LNCaP clone FGC (cell line): ENCODE measurements around the gene FRMD1.

ENCODE experiments used
- DNase-seq: peaks from one replicate; pipeline ENCODE4 v3.0.0-alpha.2; 2011; ENCODE audit warnings: low read depth
- H3K4me3 ChIP-seq: 2 replicates; pipeline ENCODE4 v1.5.1; 2011; ENCODE audit warnings: mild to moderate bottlenecking, low read depth, low read length, control low read depth
- TF ChIP-seq, protein P1 (sequence below): IDR thresholded peaks from 2 replicates; pipeline ENCODE4 v1.5.1; 2012; ENCODE audit warnings: mild to moderate bottlenecking; ENCODE audit not compliant: control insufficient read depth, insufficient read depth; ENCODE audit errors: extremely low read depth

FRMD1 gene

DNA sequence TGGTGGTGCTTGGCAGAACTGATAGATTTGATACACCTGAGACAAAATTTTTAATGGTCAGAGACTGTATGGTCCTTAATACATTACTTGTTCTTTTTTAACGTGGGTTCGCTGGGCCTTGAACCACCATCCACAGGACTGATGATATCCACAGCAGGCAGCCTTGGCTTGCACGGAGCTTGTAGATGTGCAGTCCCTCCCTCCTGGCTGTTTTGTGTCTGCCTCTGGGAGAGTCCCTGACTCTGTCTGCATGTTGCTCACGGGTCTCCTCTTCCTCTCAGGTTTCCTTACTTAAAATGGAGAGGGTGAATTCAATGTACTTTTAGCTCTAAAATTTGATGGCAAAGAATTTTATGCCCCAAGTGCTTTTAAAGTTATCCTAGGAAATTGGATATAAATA lies 64.0 kb downstream of the FRMD1 start:
- TF ChIP-seq, protein P1, sequence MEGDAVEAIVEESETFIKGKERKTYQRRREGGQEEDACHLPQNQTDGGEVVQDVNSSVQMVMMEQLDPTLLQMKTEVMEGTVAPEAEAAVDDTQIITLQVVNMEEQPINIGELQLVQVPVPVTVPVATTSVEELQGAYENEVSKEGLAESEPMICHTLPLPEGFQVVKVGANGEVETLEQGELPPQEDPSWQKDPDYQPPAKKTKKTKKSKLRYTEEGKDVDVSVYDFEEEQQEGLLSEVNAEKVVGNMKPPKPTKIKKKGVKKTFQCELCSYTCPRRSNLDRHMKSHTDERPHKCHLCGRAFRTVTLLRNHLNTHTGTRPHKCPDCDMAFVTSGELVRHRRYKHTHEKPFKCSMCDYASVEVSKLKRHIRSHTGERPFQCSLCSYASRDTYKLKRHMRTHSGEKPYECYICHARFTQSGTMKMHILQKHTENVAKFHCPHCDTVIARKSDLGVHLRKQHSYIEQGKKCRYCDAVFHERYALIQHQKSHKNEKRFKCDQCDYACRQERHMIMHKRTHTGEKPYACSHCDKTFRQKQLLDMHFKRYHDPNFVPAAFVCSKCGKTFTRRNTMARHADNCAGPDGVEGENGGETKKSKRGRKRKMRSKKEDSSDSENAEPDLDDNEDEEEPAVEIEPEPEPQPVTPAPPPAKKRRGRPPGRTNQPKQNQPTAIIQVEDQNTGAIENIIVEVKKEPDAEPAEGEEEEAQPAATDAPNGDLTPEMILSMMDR: no peak
- no peak for DNase-seq
- H3K4me3 ChIP-seq: no peak overlapping the region

DNA sequence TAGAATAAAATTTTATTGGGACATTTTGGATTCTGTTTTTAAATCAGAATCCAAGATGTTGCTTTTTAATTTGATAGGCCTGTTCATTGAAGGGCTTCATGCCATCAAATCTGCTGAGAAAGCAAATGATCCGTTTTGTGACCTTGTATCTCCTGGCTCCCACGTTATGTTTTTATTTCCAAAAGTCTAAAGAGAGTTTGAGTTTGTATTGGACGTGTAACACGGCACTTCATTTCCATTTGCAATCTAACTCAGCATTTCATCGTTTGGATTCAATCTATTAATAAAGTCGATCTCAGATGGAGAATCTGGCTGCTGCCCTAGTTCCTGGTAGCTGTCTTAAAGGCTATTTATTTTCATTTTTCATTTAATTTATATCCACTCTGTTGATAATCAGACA lies 64.6 kb downstream of the FRMD1 start:
- DNase-seq: no peak
- TF ChIP-seq, protein P1: no peak
- H3K4me3 ChIP-seq: no peak overlapping the region

DNA sequence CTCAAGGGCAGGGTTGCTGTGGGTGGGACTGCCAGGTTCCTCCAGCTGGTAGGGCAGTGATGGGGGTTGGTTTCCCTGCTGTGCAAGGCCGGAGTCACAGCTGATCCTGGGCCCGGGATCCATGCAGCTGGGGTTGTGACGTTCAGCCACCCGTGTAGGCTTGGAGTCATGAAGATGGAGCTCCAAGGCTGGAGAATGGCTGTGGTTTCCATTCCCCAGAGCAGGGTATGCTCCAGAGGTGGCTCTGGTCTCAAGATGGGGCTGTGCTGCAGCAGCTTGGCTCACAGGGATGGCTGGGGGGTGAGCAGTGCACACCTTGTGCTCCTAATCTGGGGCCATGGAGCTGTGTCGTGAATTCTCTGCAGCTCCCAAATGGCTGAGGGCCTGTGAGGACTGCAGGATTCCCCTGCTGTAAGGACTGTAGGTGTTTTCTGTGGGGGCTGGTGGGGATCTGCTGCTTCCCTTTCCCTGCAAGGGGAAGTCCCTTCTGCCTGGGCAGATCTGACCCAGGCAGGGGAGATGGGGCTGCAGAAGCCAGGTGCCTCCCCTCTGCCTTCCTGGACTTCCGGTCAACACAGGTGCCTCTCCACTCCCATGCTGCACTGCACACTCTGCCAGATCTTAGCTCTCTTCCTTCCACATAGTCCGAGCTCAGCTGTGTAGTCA lies 65.6 kb downstream of the FRMD1 start:
- no peak for DNase-seq
- TF ChIP-seq, protein P1: no peak
- no peak overlapping the region for H3K4me3 ChIP-seq

DNA sequence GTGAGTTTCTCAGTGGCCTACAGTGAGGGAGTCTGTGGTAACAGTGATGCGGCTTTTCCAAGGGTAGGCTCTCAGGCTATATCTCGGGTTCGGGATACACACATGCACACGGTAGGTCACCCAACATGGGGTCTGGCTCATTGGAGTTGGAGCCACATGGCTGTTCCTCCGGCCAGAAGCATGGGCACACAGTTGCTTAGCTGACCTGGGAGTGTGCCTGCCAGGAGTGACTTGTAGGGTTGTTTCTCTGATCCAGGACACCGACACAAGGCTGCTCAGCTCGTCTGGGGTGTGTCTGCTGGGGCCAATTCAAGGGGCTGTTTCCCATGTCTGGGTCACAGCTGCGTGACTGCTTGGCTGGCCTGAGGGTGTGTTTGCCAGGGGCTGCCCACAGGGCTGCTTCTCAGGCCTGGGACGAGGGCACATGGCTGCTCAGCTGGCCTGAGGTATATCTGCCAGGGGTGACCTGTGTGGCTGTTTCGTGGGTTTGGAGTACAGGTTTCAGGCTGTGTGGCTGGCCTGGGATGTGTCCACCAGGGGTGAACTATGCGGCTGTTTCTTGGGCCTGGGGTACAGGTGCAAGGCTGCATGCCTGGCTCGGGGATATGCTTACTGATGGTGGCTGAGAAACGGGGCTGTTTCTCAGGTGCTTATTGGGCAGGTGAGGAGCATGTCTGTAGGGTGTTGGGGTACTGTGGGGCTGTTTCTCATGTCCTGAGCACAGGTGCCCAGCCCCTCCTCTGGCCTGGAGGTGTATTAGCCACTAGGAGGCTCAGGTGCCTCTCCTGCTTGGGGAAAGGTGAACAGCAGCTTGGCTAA lies 66.4 kb downstream of the FRMD1 start:
- TF ChIP-seq, protein P1: no peak
- DNase-seq: no peak

DNA sequence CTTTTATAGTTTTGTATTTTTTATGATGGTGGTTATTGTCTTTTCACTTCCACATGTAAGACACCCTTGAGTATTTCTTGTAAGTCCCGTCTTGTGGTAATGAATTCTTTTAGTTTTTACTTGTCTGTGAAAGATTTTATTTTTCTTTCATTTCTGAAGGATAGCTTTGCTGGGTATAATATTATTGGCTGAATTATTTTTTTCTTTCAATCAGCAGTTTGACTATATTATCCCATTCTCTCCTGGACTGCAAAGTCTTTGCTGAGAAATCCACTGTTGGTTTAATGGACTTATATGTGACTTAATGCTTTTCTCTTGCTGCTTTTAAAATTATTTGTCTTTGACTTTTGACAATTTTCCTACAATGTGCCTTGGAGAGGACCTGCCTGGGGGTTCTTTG lies 67.7 kb downstream of the FRMD1 start:
- TF ChIP-seq, protein P1: no peak
- no peak for DNase-seq

More for the DNA sequence above, 66.4 kb downstream of the FRMD1 start:
- H3K4me3 ChIP-seq: no peak overlapping the region

DNA sequence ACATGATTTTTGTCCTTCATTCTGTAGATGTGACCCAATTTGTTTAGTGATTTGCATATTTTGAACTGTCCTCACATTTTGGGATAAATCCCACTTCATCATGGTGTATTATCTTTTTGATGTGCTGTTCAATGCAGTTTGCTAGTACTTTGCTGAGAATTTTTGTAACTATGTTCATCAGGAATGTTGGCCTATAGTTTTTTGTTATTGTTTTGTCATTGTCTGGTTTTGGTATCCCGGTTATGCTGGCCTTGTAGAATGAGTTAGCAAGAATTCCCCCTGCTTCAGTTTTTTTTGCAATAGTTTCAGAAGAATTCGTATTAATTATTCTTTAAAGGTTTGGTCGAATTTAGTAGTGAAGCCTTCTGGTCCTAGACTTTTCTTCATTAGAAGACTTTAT lies 69.7 kb downstream of the FRMD1 start:
- no peak for DNase-seq
- H3K4me3 ChIP-seq: no peak overlapping the region
- TF ChIP-seq, protein P1: no peak

More for the DNA sequence above, 67.7 kb downstream of the FRMD1 start:
- H3K4me3 ChIP-seq: no peak overlapping the region
